ENCODE data around the gene HHEX. TPM values are rescaled to one million over a fixed set of nuclear protein-coding genes. Genes with fewer than 3 reads are reported as not detected.

The HHEX gene
- total RNA-seq, 1 experiment from 2014 or later = 71.7 TPM

GRCh38 chr10:92712016-92712889 lies 22.5 kb downstream of the HHEX start:
- peaks cover 24% of the 10 kb centered on the region for H3K4me1 ChIP-seq (ENCODE audit: low read length)
- H4K20me1 ChIP-seq (ENCODE audit: insufficient read depth, low read depth, low read length) = no peaks in the 10 kb centered on the region
- H3K9me3 ChIP-seq (ENCODE audit: low read length) = no peaks in the 10 kb centered on the region
- DNase-seq = peak; percentile 37
- H2AFZ ChIP-seq (ENCODE audit: low read length) = no peak overlapping the region
- H3K4me3 ChIP-seq (ENCODE audit: low read length) = no peak overlapping the region
- H3K27ac ChIP-seq (ENCODE audit: low read length) = no peak overlapping the region
- H3K4me2 ChIP-seq (ENCODE audit: low read depth, low read length, poor library complexity, severe bottlenecking) = peak overlapping the region; percentile 16
- no peaks in the 10 kb centered on the region for H3K79me2 ChIP-seq (ENCODE audit: low read length)
- H3K9me2 ChIP-seq (replicated peaks; ENCODE audit: insufficient read depth, low read length) = no peaks in the 10 kb centered on the region
- H3K27me3 ChIP-seq (ENCODE audit: low read length) = no peaks in the 10 kb centered on the region
- H3K9ac ChIP-seq (ENCODE audit: low read length) = no peak overlapping the region
- no peaks in the 10 kb centered on the region for H3K36me3 ChIP-seq (ENCODE audit: insufficient read depth, low read length)

GRCh38 chr10:92714152-92714845 lies 24.5 kb downstream of the HHEX start:
- Histone ChIP-seq H3K4me2 (ENCODE audit: low read depth, low read length, poor library complexity, severe bottlenecking) (no peak overlapping the region), H3K4me1 (ENCODE audit: low read length) (peaks cover 24% of the 10 kb centered on the region), H3K27me3 (ENCODE audit: low read length) (no peaks in the 10 kb centered on the region), H3K27ac (ENCODE audit: low read length) (no peak overlapping the region), H3K9me3 (ENCODE audit: low read length) (no peaks in the 10 kb centered on the region), H4K20me1 (ENCODE audit: insufficient read depth, low read depth, low read length) (no peaks in the 10 kb centered on the region), H3K9ac (ENCODE audit: low read length) (no peak overlapping the region), H3K4me3 (ENCODE audit: low read length) (no peak overlapping the region), H2AFZ (ENCODE audit: low read length) (no peak overlapping the region), H3K9me2 (replicated peaks; ENCODE audit: insufficient read depth, low read length) (no peaks in the 10 kb centered on the region), H3K36me3 (ENCODE audit: insufficient read depth, low read length) (no peaks in the 10 kb centered on the region), H3K79me2 (ENCODE audit: low read length) (no peaks in the 10 kb centered on the region)
- DNase-seq = peak; percentile 21

DNA sequence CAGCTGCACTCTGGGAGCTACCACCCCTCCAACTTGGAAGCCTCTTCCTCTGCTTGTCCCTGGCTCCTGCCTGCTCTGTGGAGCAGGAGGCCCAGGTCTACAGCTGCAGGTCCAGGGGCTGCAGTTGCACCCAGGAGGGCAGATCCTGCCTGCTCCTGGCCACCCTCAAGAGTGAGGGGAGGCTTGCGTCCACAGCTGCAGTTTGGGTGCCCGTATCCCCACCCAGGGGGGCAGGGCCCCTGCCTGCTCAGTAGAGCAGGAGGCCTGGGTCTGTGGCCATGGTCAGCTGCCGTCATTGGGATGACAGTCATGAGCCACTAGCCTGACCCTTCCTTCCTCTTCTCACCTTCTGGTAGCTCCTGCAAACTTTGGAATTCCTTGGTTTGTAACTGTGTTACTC lies 25.1 kb downstream of the HHEX start:
- Histone ChIP-seq H3K9me3 (ENCODE audit: low read length) (no peaks in the 10 kb centered on the region), H3K27me3 (ENCODE audit: low read length) (no peaks in the 10 kb centered on the region), H3K79me2 (ENCODE audit: low read length) (no peaks in the 10 kb centered on the region), H3K9ac (ENCODE audit: low read length) (no peak overlapping the region), H3K4me3 (ENCODE audit: low read length) (no peak overlapping the region), H3K4me2 (ENCODE audit: low read depth, low read length, poor library complexity, severe bottlenecking) (no peak overlapping the region), H3K36me3 (ENCODE audit: insufficient read depth, low read length) (no peaks in the 10 kb centered on the region), H3K9me2 (replicated peaks; ENCODE audit: insufficient read depth, low read length) (no peaks in the 10 kb centered on the region), H3K4me1 (ENCODE audit: low read length) (peaks cover 29% of the 10 kb centered on the region), H3K27ac (ENCODE audit: low read length) (no peak overlapping the region), H4K20me1 (ENCODE audit: insufficient read depth, low read depth, low read length) (no peaks in the 10 kb centered on the region), H2AFZ (ENCODE audit: low read length) (no peak overlapping the region)
- no peak for DNase-seq

DNA sequence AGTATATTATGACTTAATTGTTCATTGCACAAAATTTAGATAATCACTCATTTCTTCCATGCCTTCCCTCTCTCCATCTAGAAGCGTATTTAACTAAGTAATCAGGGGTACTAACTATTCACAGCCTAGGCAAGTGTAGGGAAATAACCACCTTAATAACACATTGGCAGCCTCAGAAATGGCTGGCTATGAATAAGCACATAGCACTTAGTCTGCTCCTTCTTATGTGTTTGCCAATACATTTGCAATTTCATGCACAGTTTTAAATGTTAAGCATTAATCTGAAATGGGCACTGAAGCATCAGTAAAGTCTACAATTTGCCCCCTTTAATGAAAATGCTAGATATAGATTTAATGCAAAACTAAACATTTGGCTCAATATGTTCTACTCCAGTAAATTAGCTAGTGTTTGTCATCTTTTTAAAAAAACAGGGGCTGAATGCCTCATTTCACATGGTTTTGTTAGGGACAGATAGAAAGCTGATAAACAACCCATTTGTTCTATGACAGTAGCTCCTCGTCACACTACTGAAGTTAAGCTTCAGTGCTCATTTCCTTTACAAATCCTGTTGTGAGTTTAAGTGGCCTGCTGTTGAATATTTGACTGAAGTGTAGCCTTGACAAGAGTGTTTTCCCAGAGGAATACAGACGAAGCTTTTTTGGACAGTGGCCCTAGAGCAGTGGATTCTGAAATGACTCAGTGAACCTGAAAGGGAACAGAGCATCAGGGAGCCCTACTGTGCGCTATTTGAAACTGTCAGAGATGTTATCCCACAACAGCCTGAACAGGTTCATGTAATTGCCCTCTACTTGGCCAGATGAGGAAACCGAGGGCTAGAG lies 30.5 kb downstream of the HHEX start:
- H3K9ac ChIP-seq (ENCODE audit: low read length) = no peak overlapping the region
- peaks cover 14% of the 10 kb centered on the region for H3K4me1 ChIP-seq (ENCODE audit: low read length)
- H3K27me3 ChIP-seq (ENCODE audit: low read length) = no peaks in the 10 kb centered on the region
- no peaks in the 10 kb centered on the region for H3K36me3 ChIP-seq (ENCODE audit: insufficient read depth, low read length)
- H3K79me2 ChIP-seq (ENCODE audit: low read length) = no peaks in the 10 kb centered on the region
- no peaks in the 10 kb centered on the region for H4K20me1 ChIP-seq (ENCODE audit: insufficient read depth, low read depth, low read length)
- no peak overlapping the region for H3K4me3 ChIP-seq (ENCODE audit: low read length)
- H3K9me2 ChIP-seq (replicated peaks; ENCODE audit: insufficient read depth, low read length) = no peaks in the 10 kb centered on the region
- H3K4me2 ChIP-seq (ENCODE audit: low read depth, low read length, poor library complexity, severe bottlenecking) = peak overlapping the region; percentile 31
- no peak overlapping the region for H2AFZ ChIP-seq (ENCODE audit: low read length)
- no peak for DNase-seq
- no peak overlapping the region for H3K27ac ChIP-seq (ENCODE audit: low read length)
- H3K9me3 ChIP-seq (ENCODE audit: low read length) = no peaks in the 10 kb centered on the region

DNA sequence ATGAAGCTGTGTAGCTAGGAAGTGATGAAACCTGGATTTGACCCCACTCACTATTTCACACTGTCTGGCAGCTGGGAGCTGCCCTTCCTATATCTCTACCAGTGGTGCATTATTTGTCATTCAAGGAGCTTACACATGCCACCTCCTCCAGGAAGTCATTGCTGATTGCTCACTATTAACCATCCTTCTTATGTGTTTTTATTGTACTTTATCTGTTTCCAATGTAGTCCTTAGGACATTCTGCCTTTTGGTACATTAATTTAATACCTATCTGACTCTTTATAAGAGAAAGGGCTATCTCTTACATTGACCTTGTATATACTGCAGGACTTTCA lies 31.0 kb downstream of the HHEX start:
- Histone ChIP-seq H3K9me3 (ENCODE audit: low read length) (no peaks in the 10 kb centered on the region), H3K27me3 (ENCODE audit: low read length) (no peaks in the 10 kb centered on the region), H3K4me1 (ENCODE audit: low read length) (peaks cover 14% of the 10 kb centered on the region), H3K36me3 (ENCODE audit: insufficient read depth, low read length) (no peaks in the 10 kb centered on the region), H3K4me2 (ENCODE audit: low read depth, low read length, poor library complexity, severe bottlenecking) (peak overlapping the region; percentile 31), H3K9ac (ENCODE audit: low read length) (no peak overlapping the region), H3K27ac (ENCODE audit: low read length) (no peak overlapping the region), H4K20me1 (ENCODE audit: insufficient read depth, low read depth, low read length) (no peaks in the 10 kb centered on the region), H2AFZ (ENCODE audit: low read length) (no peak overlapping the region), H3K79me2 (ENCODE audit: low read length) (no peaks in the 10 kb centered on the region), H3K4me3 (ENCODE audit: low read length) (no peak overlapping the region), H3K9me2 (replicated peaks; ENCODE audit: insufficient read depth, low read length) (no peaks in the 10 kb centered on the region)
- no peak for DNase-seq

DNA sequence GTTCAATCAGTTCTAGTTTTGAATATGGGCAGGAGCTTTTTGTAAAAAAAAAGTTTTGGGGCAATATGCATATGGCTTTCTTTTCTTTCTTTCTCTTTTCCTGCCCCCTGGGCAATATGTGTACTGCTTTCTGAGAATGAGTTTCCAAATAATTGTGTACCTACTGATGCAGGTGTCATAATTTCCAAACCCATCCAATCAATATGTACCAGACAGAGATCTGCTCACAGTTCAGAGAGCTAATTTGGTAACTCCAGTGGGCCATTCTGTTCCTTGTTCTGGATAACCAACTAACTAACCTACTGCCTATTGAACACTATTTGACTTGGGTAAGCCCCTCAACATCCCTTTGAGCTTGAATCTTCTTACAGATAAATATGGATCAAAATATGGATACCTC lies 32.6 kb downstream of the HHEX start:
- Histone ChIP-seq H3K79me2 (ENCODE audit: low read length) (no peaks in the 10 kb centered on the region), H3K27me3 (ENCODE audit: low read length) (no peaks in the 10 kb centered on the region), H3K4me1 (ENCODE audit: low read length) (peaks cover 14% of the 10 kb centered on the region), H4K20me1 (ENCODE audit: insufficient read depth, low read depth, low read length) (no peaks in the 10 kb centered on the region), H3K4me2 (ENCODE audit: low read depth, low read length, poor library complexity, severe bottlenecking) (no peak overlapping the region), H3K27ac (ENCODE audit: low read length) (no peak overlapping the region), H2AFZ (ENCODE audit: low read length) (no peak overlapping the region), H3K9me3 (ENCODE audit: low read length) (no peaks in the 10 kb centered on the region), H3K9me2 (replicated peaks; ENCODE audit: insufficient read depth, low read length) (no peaks in the 10 kb centered on the region), H3K9ac (ENCODE audit: low read length) (no peak overlapping the region), H3K36me3 (ENCODE audit: insufficient read depth, low read length) (no peaks in the 10 kb centered on the region), H3K4me3 (ENCODE audit: low read length) (no peak overlapping the region)
- DNase-seq = no peak

DNA sequence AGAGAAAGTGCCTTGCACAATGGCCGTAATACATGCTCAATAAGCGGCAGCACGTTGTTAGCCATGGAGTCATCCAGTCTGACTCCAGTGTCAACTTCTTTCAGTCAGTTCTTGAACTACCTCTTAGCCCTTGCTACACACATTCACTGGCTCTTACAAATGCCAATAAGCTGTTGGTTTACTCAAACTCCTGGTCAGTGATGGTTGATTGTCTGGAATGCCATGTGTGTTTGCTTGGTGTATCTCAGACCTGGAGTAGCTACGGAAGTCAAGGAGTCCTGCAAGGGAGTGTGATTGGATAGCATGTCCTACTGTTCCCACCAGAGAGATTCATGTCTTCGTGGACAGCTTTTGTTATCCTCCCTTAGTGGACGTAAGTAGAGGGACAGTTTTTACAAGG lies 37.4 kb downstream of the HHEX start:
- DNase-seq = peak; percentile 19
- no peak overlapping the region for H3K9ac ChIP-seq (ENCODE audit: low read length)
- no peak overlapping the region for H3K27ac ChIP-seq (ENCODE audit: low read length)
- no peaks in the 10 kb centered on the region for H3K9me2 ChIP-seq (replicated peaks; ENCODE audit: insufficient read depth, low read length)
- peaks cover 21% of the 10 kb centered on the region for H3K4me1 ChIP-seq (ENCODE audit: low read length)
- no peak overlapping the region for H2AFZ ChIP-seq (ENCODE audit: low read length)
- H4K20me1 ChIP-seq (ENCODE audit: insufficient read depth, low read depth, low read length) = no peaks in the 10 kb centered on the region
- no peaks in the 10 kb centered on the region for H3K9me3 ChIP-seq (ENCODE audit: low read length)
- H3K27me3 ChIP-seq (ENCODE audit: low read length) = no peaks in the 10 kb centered on the region
- H3K79me2 ChIP-seq (ENCODE audit: low read length) = no peaks in the 10 kb centered on the region
- no peaks in the 10 kb centered on the region for H3K36me3 ChIP-seq (ENCODE audit: insufficient read depth, low read length)
- no peak overlapping the region for H3K4me2 ChIP-seq (ENCODE audit: low read depth, low read length, poor library complexity, severe bottlenecking)
- no peak overlapping the region for H3K4me3 ChIP-seq (ENCODE audit: low read length)

GRCh38 chr10:92727550-92727949 lies 37.8 kb downstream of the HHEX start:
- Histone ChIP-seq H3K4me1 (ENCODE audit: low read length) (peaks cover 21% of the 10 kb centered on the region), H3K36me3 (ENCODE audit: insufficient read depth, low read length) (no peaks in the 10 kb centered on the region), H3K4me2 (ENCODE audit: low read depth, low read length, poor library complexity, severe bottlenecking) (no peak overlapping the region), H3K9ac (ENCODE audit: low read length) (no peak overlapping the region), H2AFZ (ENCODE audit: low read length) (no peak overlapping the region), H3K27me3 (ENCODE audit: low read length) (no peaks in the 10 kb centered on the region), H3K4me3 (ENCODE audit: low read length) (no peak overlapping the region), H3K27ac (ENCODE audit: low read length) (no peak overlapping the region), H4K20me1 (ENCODE audit: insufficient read depth, low read depth, low read length) (no peaks in the 10 kb centered on the region), H3K9me3 (ENCODE audit: low read length) (no peaks in the 10 kb centered on the region), H3K9me2 (replicated peaks; ENCODE audit: insufficient read depth, low read length) (no peaks in the 10 kb centered on the region), H3K79me2 (ENCODE audit: low read length) (no peaks in the 10 kb centered on the region)
- DNase-seq = peak; percentile 20

Measured in Karpas-422 (cell line).